Body of pancreas (tissue), 4 donors: Measurements from ENCODE around the gene SLC1A4.

Source experiments
- CTCF ChIP-seq, 7 experiments: fragments of 450-650 bp in 4 of 7; fragments of 200-600 bp in 3 of 7; sonication (generic) in 3 of 7; IDR thresholded peaks; one replicate each; pipeline ENCODE4 v1.5.1; 2016 to 2019; ENCODE audit warnings: antibody characterized with exemption in 7 of 7
- POLR2A ChIP-seq, 3 donors: fragments of 450-650 bp; IDR thresholded peaks; one replicate each; pipeline ENCODE4 v1.6.1; 2016; ENCODE audit warnings: antibody characterized with exemption in 3 of 3, mild to moderate bottlenecking in 2 of 3

DNA sequence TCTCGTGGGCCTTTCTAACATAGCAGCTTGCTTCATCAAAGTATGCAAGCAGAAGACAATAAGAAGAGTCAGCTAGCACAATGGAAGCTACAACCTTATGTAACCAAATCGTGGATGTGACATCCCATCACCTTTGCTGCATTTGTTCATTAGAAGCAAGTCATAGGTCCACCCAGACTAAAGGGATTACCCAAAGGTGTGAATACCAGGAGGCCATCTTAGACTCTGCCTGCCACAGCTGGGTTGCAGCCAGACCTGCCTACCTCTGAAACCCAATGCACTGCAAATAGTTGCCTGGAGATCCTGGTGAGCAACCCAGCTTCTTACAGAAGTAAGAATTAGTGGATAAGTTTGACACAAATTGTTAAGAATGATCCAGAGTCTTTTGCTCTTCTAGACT, 10.6 kb downstream of the SLC1A4 start:
- TF ChIP-seq CTCF (IDR thresholded peaks at IDR 0.05): no peak
- no peak for TF ChIP-seq POLR2A (IDR thresholded peaks at IDR 0.05)
